Thoracic aorta (tissue), 2 donors: ENCODE measurements around the gene SLC35B2. TPM values are rescaled to one million over a fixed set of nuclear protein-coding genes. Genes with fewer than 3 reads are reported as not detected.

Experiments
- ATAC-seq: fragments of 150-250 bp; one replicate; pipeline ENCODE4 v1.8.0; 2017; ENCODE audit warnings: low read depth; ENCODE audit not compliant: insufficient number of reproducible peaks, low FRiP score
- DNase-seq: peaks from one replicate; pipeline ENCODE4 v3.0.0-alpha.2; 2020; ENCODE audit warnings: low spot score
- H3K27ac ChIP-seq, 2 donors: fragments of 200-600 bp; sonication (generic); 1 replicate in 1 of 2; 2 replicates in 1 of 2; pipeline ENCODE4 v1.5.1; 2016; ENCODE audit warnings: mild to moderate bottlenecking in 2 of 2, moderate library complexity in 2 of 2
- H3K27me3 ChIP-seq: fragments of 200-600 bp; sonication (generic); replicated peaks from 2 replicates; pipeline ENCODE4 v1.6.0; 2016; ENCODE audit warnings: mild to moderate bottlenecking; ENCODE audit not compliant: insufficient read depth
- H3K36me3 ChIP-seq: fragments of 200-600 bp; sonication (generic); one replicate; pipeline ENCODE4 v1.5.1; 2016
- H3K4me1 ChIP-seq, 2 donors: fragments of 200-600 bp; sonication (generic); 1 replicate in 1 of 2; 2 replicates in 1 of 2; pipeline versions ENCODE4 v1.5.1 to v1.6.0; 2016; ENCODE audit warnings: low read depth in 2 of 2, mild to moderate bottlenecking in 1 of 2; ENCODE audit not compliant: control insufficient read depth in 1 of 2
- H3K4me3 ChIP-seq: fragments of 200-600 bp; sonication (generic); 2 replicates; pipeline ENCODE4 v1.5.1; 2016; ENCODE audit warnings: mild to moderate bottlenecking
- H3K9me3 ChIP-seq: fragments of 200-600 bp; sonication (generic); 2 replicates; pipeline ENCODE4 v1.5.1; 2016
- CTCF ChIP-seq: fragments of 200-600 bp; sonication (generic); IDR thresholded peaks from one replicate; pipeline ENCODE4 v1.5.1; 2019; ENCODE audit warnings: antibody characterized with exemption
- total RNA-seq, 2 donors: library from RNA; depleted of rRNA; stranded (reverse); fragments of >200 nt; gene quantifications; one replicate each; pipeline versions ENCODE4 v1.1.0 to v1.2.3, GENCODE V29; 2016

Gene SLC35B2
- total RNA-seq, 2 donors from 2014 or later: 19.9 to 33.3 TPM

- no peaks in the 10 kb centered on the region for H3K27me3 ChIP-seq
- no peaks in the 10 kb centered on the region for H3K9me3 ChIP-seq
- no peak overlapping the region for H3K4me3 ChIP-seq
- DNase-seq (no peak), ATAC-seq (no peak)
- H3K4me1 ChIP-seq: peaks cover 14 to 34% of the 10 kb centered on the region in 2 donors
- H3K36me3 ChIP-seq: peaks cover 54% of the 10 kb centered on the region
- TF ChIP-seq CTCF: peak; percentile 38
- H3K27ac ChIP-seq: no peak overlapping the region
Measured at GRCh38 chr6:44253307-44254101, 3.8 kb downstream of the SLC35B2 start.

- DNase-seq: no peak
Measured at GRCh38 chr6:44251576-44252524, 5.5 kb downstream of the SLC35B2 start.

GRCh38 chr6:44250718-44251123 is 6.6 kb downstream of the SLC35B2 start:
- H3K4me1 ChIP-seq: peaks cover 3 to 25% of the 10 kb centered on the region in 2 donors
- no peak for DNase-seq
- no peak for TF ChIP-seq CTCF
- no peak overlapping the region for H3K27ac ChIP-seq
- ATAC-seq: no peak
- H3K4me3 ChIP-seq: no peak overlapping the region
- H3K36me3 ChIP-seq: peaks cover 54% of the 10 kb centered on the region
- no peaks in the 10 kb centered on the region for H3K9me3 ChIP-seq
- no peaks in the 10 kb centered on the region for H3K27me3 ChIP-seq

More at GRCh38 chr6:44251576-44252524, 5.5 kb downstream of the SLC35B2 start:
- TF ChIP-seq CTCF: no peak
- Histone ChIP-seq H3K4me3 (no peak overlapping the region), H3K27me3 (no peaks in the 10 kb centered on the region), H3K36me3 (peaks cover 54% of the 10 kb centered on the region), H3K27ac (no peak overlapping the region), H3K9me3 (no peaks in the 10 kb centered on the region), H3K4me1 (peaks cover 11 to 33% of the 10 kb centered on the region in 2 donors)
- no peak for ATAC-seq

GRCh38 chr6:44250067-44250717 is 7.1 kb downstream of the SLC35B2 start:
- Histone ChIP-seq H3K4me3 (no peak overlapping the region), H3K27me3 (no peaks in the 10 kb centered on the region), H3K4me1 (peaks cover 3 to 30% of the 10 kb centered on the region in 2 donors), H3K27ac (no peak overlapping the region), H3K9me3 (no peaks in the 10 kb centered on the region), H3K36me3 (peaks cover 54% of the 10 kb centered on the region)
- ATAC-seq: no peak
- TF ChIP-seq CTCF: no peak
- DNase-seq: no peak
